NCI-H526 (cell line): Measurements from ENCODE around the gene ITPA.
"Not testable (repeated sequence)": the region's sequence is repeated elsewhere in the genome, so short reads cannot be mapped to it uniquely, and the experiment has no call there.

Source experiments
- DNase-seq, 2 experiments: peaks; one replicate each; lab custom pipeline; 2025; lab: John Stamatoyannopoulos, UW

Gene ITPA

DNA sequence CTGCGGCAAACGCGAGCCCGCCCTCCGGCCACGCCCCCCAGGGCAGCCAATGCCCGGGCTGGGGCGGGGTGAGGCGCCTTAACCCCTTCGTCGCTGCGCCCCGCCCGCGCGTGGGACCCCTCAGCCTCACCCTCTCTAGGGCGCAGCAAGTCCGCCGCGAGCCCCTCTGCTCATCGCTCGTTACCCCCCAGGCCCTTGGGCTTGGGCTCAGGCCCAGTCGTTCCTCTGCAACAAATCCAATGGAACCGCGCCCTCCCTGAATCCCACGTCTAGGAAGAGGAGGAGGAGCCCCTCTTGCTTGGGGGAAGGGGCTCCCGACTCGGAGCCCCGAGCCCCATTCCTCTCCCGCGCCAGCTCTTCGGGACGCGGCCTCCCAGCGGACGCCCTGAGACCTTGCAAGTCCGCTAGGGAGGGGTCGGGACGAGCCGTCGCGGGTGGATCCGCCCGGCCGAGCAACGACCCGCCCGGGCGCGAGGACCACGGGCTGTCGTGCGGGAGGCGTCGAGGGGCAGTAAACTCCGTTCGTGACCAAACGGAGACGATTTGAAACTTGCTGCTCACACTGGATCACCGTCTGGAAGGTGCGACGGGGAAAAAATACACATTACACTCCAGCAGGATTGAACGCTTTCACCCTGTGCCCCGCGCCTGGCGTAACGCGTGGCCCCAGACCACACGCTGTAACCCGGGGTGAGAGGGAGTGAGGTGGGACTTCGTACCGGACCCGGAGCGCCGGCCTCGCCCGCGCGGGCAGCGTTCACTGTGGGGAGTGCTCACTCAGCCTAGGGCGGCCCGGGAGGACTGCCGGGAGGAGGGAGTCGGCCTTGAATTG lies 35.5 kb upstream of the ITPA start:
- peak; percentile 46 to 97 for DNase-seq

DNA sequence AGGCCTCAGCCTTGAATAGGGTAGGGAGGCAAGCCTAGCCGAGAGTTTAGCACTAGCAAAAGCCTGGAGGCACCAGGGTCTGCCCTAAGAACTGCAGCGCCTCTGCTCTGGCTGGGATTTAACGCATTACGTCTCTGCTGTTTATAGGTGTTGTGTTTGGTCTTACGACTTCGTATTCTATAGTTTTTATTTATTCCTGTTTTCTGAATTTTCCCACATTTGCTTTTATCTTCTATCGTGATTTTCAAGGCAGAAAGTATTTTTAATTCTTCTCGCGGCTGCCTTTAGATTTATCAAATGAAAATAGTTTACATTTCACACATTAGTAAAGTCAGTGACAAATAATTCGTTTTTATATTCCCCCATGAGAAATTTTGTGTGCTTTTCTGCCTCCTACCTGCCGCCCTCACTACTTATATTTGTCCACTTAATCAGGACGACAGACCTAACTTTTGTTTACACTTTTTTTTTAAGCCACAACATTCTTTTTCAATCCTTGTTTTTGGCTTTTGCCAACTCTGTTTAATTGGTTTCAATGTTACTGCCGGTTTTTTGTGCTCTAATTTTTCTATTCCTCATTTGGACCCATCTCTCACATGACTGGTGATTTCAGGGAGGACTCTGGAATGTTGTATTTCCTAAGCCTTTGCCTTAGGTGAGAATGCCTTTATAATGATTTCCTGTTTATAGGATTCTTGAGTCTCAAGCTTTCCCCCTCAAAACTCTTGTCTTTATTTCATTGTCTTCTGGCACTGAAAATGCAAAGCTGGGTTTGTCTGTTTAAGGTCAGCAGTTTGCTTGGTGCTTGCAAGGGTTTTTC lies 34.6 kb upstream of the ITPA start:
- peak in 1 of 2 experiments; percentile 25 for DNase-seq

DNA sequence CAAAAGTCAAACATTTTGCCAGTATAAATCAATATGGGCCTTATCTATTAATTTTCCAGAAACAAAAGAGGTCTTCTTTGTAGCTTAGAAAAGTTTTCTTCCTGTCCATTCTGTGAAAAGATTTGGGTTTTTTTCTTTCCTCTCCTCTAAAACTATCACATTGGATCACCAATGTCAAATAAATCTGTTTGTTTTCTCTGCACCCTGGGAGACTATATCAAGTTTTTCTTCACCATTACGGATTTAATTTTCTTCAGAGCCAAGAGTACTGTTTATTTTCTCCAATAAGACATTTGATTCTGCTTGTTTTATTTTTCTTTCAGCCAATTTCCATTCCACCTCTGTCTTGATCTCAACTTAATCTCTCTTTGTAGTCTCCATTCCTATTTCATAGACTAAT lies 34.0 kb upstream of the ITPA start:
- DNase-seq = no peak

DNA sequence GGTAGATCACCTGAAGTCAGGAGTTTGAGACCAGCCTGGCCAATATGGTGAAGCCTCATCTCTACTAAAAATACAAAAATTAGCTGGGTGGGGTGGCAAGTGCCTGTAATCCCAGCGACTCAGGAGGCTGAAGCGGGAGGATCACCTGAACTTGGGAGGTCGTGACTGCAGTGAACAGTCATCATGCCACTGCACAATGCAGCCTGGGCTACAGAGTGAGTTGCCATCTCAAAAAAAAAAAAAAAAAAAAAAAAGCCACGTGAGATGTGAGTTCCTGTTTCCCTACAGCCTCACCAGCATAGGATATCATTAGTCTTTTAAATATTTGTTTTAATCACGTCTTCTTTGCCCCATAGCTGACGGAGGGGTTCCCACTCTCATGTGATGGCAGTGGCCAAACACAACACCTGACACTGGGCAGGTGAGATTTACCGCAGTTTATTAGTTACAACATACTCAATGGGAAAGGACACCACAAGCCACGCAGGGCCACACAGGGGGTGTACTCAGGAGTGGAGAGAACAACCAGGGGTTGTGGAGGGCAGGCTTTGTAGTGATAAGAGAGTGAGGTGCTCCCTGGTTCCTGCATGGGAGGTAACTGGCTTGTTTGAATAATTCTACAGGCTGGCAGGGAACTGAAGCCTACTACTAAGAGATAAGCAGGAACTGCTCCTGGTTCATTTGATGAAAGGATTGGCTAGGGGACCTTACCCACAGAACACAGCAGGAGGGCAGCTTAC lies 31.4 kb upstream of the ITPA start:
- DNase-seq = no peak

DNA sequence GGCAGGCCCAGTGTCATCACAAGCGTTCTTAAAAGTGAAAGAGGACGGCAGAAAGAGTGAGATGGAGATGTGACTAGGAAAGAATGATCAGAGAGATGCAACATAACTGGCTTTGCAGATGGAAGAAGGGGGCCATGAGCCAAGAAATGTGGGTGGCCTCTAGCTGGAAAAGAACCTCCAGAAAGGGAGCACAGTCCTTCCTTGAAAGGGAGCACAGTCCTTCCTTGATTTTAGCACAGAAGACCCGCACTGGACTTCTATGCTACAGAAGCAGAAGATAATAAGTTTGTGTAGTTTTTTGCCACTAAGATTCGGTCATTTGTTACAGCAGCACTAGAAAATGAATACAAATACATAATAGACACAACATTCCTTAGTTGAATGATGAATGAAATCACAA lies 29.0 kb upstream of the ITPA start:
- DNase-seq = no peak

- no peak for DNase-seq
Observed at GRCh38 chr20:3181270-3181669, 28.0 kb upstream of the ITPA start.

DNA sequence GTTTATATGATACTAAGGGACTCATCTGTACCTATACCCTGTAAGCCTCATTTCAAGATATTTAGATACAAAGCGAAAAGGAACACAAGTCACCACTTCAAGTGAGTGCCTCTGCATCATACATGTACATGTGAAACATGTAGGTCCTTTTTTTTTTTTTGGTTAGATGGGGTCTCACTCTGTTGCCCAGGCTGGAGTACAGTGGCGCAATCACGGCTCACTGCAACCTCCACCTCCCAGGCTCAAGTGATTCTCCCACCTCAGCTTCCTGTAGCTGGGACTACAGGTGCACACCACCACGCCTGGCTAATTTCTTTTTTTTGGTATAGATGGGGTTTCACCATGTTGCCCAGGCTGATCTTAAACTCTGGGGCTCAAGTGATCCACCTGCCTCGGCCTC lies 26.9 kb upstream of the ITPA start:
- DNase-seq = not testable (repeated sequence)

DNA sequence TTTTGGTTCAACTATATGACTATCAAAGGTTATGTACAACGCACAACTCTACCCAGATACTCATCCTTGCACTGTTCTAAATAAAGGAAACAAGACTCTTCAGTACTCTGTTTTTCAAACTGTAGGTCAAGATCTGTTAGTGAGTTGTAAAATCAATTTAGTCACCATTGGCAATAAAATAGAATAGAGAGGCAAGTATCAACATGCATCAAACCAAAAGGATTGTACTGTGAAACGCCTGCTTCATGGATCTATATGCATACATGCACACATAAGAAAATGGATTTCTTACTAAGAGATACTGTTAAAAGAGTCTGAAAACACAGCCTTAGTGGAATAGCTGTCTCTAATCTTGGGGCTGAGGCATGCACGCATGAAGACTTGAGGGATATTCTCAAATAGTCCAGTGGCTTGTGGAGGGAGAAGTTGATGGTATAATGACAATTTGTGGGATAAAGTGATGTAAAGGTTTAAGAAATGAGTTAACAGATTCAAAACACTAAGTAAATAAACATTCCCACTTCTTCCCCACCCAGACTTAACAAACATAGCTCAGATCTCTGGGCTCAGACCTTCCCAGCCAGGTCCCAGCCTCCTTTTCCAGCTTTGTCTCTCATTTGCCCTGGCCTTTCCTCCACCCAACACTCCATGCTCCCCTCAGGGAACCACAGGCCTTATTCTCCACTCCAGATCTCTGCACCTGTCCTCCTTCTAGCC lies 25.2 kb upstream of the ITPA start:
- no peak for DNase-seq

- not testable (repeated sequence) for DNase-seq
Observed at GRCh38 chr20:3187861-3188260, 21.4 kb upstream of the ITPA start.

DNA sequence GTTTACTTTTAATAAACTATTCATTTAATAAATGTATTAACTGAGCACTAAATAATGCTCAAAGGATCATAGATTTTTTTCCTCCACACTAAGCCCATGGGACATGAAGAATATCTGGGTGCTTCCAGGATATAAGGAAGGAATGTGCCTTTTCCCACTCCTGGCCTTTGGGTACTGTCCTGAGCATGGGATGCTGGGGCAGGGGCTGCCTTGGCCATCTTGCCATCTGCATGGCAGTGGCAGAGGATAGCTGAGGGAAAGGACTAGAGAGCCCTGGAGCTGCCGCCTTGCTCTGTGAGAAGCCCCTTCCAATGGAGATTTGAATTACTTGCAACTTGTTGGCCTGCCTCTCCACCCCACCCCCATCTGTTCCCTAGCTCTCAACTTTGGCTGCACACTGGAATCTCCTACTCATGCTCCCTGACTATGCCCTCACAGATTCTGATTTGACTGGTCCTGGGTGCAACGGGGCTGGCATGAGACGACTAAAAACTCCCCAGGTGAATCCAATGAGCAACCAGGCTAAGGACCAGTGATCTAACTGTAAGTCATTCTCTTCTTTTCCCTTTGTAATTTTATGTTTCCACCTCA lies 20.4 kb upstream of the ITPA start:
- DNase-seq = no peak

- no peak for DNase-seq
Observed at GRCh38 chr20:3189561-3190131, 19.7 kb upstream of the ITPA start.

- DNase-seq = no peak
Observed at GRCh38 chr20:3190681-3191111, 18.6 kb upstream of the ITPA start.

- DNase-seq = no peak
Observed at GRCh38 chr20:3192226-3193015, 16.9 kb upstream of the ITPA start.

GRCh38 chr20:3193806-3194616 lies 15.3 kb upstream of the ITPA start:
- DNase-seq = no peak

- no peak for DNase-seq
Observed at GRCh38 chr20:3194617-3195280, 14.5 kb upstream of the ITPA start.

- no peak for DNase-seq
Observed at GRCh38 chr20:3195590-3196237, 13.6 kb upstream of the ITPA start.

- DNase-seq = no peak
Observed at GRCh38 chr20:3199206-3199605, 10.1 kb upstream of the ITPA start.
